ENCODE data around the gene ZAR1L.
"Not testable (repeated sequence)": the region's sequence is repeated elsewhere in the genome, so short reads cannot be mapped to it uniquely, and the experiment has no call there.

ZAR1L gene

DNA sequence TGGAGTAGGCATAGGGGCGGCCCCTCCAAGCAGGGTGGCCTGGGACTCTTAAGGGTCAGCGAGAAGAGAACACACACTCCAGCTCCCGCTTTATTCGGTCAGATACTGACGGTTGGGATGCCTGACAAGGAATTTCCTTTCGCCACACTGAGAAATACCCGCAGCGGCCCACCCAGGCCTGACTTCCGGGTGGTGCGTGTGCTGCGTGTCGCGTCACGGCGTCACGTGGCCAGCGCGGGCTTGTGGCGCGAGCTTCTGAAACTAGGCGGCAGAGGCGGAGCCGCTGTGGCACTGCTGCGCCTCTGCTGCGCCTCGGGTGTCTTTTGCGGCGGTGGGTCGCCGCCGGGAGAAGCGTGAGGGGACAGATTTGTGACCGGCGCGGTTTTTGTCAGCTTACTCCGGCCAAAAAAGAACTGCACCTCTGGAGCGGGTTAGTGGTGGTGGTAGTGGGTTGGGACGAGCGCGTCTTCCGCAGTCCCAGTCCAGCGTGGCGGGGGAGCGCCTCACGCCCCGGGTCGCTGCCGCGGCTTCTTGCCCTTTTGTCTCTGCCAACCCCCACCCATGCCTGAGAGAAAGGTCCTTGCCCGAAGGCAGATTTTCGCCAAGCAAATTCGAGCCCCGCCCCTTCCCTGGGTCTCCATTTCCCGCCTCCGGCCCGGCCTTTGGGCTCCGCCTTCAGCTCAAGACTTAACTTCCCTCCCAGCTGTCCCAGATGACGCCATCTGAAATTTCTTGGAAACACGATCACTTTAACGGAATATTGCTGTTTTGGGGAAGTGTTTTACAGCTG, at the start of gene ZAR1L, which contains the start of gene BRCA2:
Gene ZAR1L (minus strand): TSS at position 126 of the 790 bp plus-strand sequence. CDS start 3,438 bp downstream, outside the sequence.
Gene BRCA2 (plus strand): TSS at position 271 of the 790 bp plus-strand sequence. CDS start 953 bp downstream, outside the sequence.
- Histone ChIP-seq H3K9me3 (ENCODE audit: control insufficient read depth, low read length) (no peaks in the 10 kb centered on the region), H3K36me3 (ENCODE audit: control insufficient read depth, insufficient read depth, low read length) (no peaks in the 10 kb centered on the region), H3K27me3 (ENCODE audit: control insufficient read depth, insufficient read depth, low read length) (no peaks in the 10 kb centered on the region), H3K4me3 (ENCODE audit: low read length) (peak within 1 kb of the TSS; percentile 82), H3K9ac (ENCODE audit: low read length) (peak within 1 kb of the TSS; percentile 90), H3K4me1 (ENCODE audit: control insufficient read depth, insufficient read depth, low read length) (peaks cover 7% of the 10 kb centered on the region)

- Histone ChIP-seq H3K4me1 (ENCODE audit: control insufficient read depth, insufficient read depth, low read length) (no peaks in the 10 kb centered on the region), H3K9ac (ENCODE audit: low read length) (no peak overlapping the region), H3K27me3 (ENCODE audit: control insufficient read depth, insufficient read depth, low read length) (no peaks in the 10 kb centered on the region), H3K4me3 (ENCODE audit: low read length) (no peak overlapping the region), H3K36me3 (ENCODE audit: control insufficient read depth, insufficient read depth, low read length) (no peaks in the 10 kb centered on the region), H3K9me3 (ENCODE audit: control insufficient read depth, low read length) (no peaks in the 10 kb centered on the region)
These were observed 47.4 kb upstream of the ZAR1L start for GRCh38 chr13:32362574-32362973.

DNA sequence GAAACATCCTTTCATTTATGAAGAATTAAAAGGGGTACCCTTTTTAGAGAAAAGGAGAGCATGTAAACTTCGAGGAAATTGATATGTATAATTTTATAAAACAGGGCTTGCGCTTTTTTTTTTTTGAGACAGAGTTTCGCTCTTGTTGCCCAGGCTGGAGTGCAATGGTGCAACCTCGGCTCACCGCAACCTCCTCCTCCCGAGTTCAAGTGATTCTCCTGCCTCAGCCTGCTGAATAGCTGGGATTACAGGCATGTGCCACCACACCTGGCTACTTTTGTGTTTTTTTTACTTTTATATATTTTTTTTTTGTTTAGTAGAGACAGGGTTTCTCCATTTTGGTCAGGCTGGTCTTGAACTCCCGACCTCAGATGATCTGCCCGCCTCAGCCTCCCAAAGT, 40.8 kb upstream of the ZAR1L start:
- not testable (repeated sequence) for H3K9me3 ChIP-seq (ENCODE audit: control insufficient read depth, low read length); H3K4me3 ChIP-seq (ENCODE audit: low read length); H3K4me1 ChIP-seq (ENCODE audit: control insufficient read depth, insufficient read depth, low read length)

GRCh38 chr13:32354040-32354439, 38.9 kb upstream of the ZAR1L start:
- no peaks in the 10 kb centered on the region for H3K9me3 ChIP-seq (ENCODE audit: control insufficient read depth, low read length)
- H3K4me1 ChIP-seq (ENCODE audit: control insufficient read depth, insufficient read depth, low read length) = no peaks in the 10 kb centered on the region
- no peaks in the 10 kb centered on the region for H3K36me3 ChIP-seq (ENCODE audit: control insufficient read depth, insufficient read depth, low read length)
- H3K27me3 ChIP-seq (ENCODE audit: control insufficient read depth, insufficient read depth, low read length) = no peaks in the 10 kb centered on the region
- H3K9ac ChIP-seq (ENCODE audit: low read length) = no peak overlapping the region
- no peak overlapping the region for H3K4me3 ChIP-seq (ENCODE audit: low read length)

More for the DNA sequence above, 40.8 kb upstream of the ZAR1L start:
- H3K36me3 ChIP-seq (ENCODE audit: control insufficient read depth, insufficient read depth, low read length); H3K9ac ChIP-seq (ENCODE audit: low read length); H3K27me3 ChIP-seq (ENCODE audit: control insufficient read depth, insufficient read depth, low read length): not testable (repeated sequence)

GRCh38 chr13:32350839-32351441, 35.8 kb upstream of the ZAR1L start:
- H3K4me1 ChIP-seq (ENCODE audit: control insufficient read depth, insufficient read depth, low read length); H3K27me3 ChIP-seq (ENCODE audit: control insufficient read depth, insufficient read depth, low read length); H3K9me3 ChIP-seq (ENCODE audit: control insufficient read depth, low read length); H3K4me3 ChIP-seq (ENCODE audit: low read length); H3K9ac ChIP-seq (ENCODE audit: low read length); H3K36me3 ChIP-seq (ENCODE audit: control insufficient read depth, insufficient read depth, low read length): not testable (repeated sequence)

DNA sequence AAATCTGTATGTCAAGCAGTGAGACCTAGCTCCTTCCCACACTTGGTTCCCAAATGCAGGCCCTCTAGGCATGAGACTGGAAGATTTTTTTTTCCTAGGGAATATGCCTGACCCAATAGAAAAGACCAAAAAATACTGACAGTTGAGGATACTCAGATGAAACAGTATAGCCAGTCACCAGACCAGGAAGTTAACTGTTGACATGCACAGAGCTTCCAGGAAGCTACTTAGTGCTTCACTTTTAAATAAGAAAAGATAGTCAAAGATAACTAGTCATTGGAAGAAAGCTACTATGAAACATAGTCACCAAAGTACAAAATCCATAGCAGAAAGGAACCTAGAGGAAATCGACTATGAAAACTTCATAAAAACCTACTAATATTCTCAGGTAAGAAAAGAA, 32.5 kb upstream of the ZAR1L start:
- Histone ChIP-seq H3K9me3 (ENCODE audit: control insufficient read depth, low read length) (no peaks in the 10 kb centered on the region), H3K4me3 (ENCODE audit: low read length) (no peak overlapping the region), H3K27me3 (ENCODE audit: control insufficient read depth, insufficient read depth, low read length) (no peaks in the 10 kb centered on the region), H3K36me3 (ENCODE audit: control insufficient read depth, insufficient read depth, low read length) (no peaks in the 10 kb centered on the region), H3K4me1 (ENCODE audit: control insufficient read depth, insufficient read depth, low read length) (no peaks in the 10 kb centered on the region), H3K9ac (ENCODE audit: low read length) (no peak overlapping the region)

DNA sequence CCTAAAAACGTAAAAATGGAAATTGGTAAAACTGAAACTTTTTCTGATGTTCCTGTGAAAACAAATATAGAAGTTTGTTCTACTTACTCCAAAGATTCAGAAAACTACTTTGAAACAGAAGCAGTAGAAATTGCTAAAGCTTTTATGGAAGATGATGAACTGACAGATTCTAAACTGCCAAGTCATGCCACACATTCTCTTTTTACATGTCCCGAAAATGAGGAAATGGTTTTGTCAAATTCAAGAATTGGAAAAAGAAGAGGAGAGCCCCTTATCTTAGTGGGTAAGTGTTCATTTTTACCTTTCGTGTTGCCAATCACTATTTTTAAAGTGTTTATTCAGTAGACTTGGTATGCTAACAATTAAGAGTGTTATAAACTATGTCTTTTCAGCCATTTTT, 25.8 kb upstream of the ZAR1L start:
- no peak overlapping the region for H3K9ac ChIP-seq (ENCODE audit: low read length)
- no peaks in the 10 kb centered on the region for H3K4me1 ChIP-seq (ENCODE audit: control insufficient read depth, insufficient read depth, low read length)
- no peak overlapping the region for H3K4me3 ChIP-seq (ENCODE audit: low read length)
- no peaks in the 10 kb centered on the region for H3K9me3 ChIP-seq (ENCODE audit: control insufficient read depth, low read length)
- no peaks in the 10 kb centered on the region for H3K36me3 ChIP-seq (ENCODE audit: control insufficient read depth, insufficient read depth, low read length)
- H3K27me3 ChIP-seq (ENCODE audit: control insufficient read depth, insufficient read depth, low read length) = no peaks in the 10 kb centered on the region

- H3K27me3 ChIP-seq (ENCODE audit: control insufficient read depth, insufficient read depth, low read length) = no peaks in the 10 kb centered on the region
- H3K4me3 ChIP-seq (ENCODE audit: low read length) = no peak overlapping the region
- no peaks in the 10 kb centered on the region for H3K4me1 ChIP-seq (ENCODE audit: control insufficient read depth, insufficient read depth, low read length)
- H3K9ac ChIP-seq (ENCODE audit: low read length) = no peak overlapping the region
- H3K9me3 ChIP-seq (ENCODE audit: control insufficient read depth, low read length) = no peaks in the 10 kb centered on the region
- H3K36me3 ChIP-seq (ENCODE audit: control insufficient read depth, insufficient read depth, low read length) = no peaks in the 10 kb centered on the region
These were observed 19.5 kb upstream of the ZAR1L start for GRCh38 chr13:32334671-32335070.

DNA sequence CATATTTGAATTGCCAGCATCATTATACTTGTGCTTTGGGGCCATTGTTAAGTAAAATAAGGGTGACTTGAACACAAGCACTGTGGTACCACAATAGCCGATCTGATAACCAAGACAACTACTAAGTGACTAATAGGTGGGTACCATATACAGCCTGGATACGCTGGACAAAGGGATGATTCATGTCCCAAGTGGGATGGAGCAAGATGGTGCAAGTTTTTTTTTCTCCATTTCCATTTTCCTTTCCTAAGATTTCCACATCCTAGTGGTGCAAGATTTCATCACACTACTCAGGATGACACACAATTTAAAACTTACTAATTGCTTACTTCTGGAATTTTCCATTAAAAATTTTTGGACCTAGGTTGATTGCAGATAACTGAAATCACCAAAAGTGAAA, 15.3 kb upstream of the ZAR1L start:
- no peaks in the 10 kb centered on the region for H3K36me3 ChIP-seq (ENCODE audit: control insufficient read depth, insufficient read depth, low read length)
- H3K9me3 ChIP-seq (ENCODE audit: control insufficient read depth, low read length) = no peaks in the 10 kb centered on the region
- H3K27me3 ChIP-seq (ENCODE audit: control insufficient read depth, insufficient read depth, low read length) = no peaks in the 10 kb centered on the region
- H3K4me3 ChIP-seq (ENCODE audit: low read length) = no peak overlapping the region
- no peak overlapping the region for H3K9ac ChIP-seq (ENCODE audit: low read length)
- no peaks in the 10 kb centered on the region for H3K4me1 ChIP-seq (ENCODE audit: control insufficient read depth, insufficient read depth, low read length)

- H3K4me3 ChIP-seq (ENCODE audit: low read length) = no peak overlapping the region
- peaks cover 10% of the 10 kb centered on the region for H3K4me1 ChIP-seq (ENCODE audit: control insufficient read depth, insufficient read depth, low read length)
- H3K27me3 ChIP-seq (ENCODE audit: control insufficient read depth, insufficient read depth, low read length) = no peaks in the 10 kb centered on the region
These were observed 8.7 kb upstream of the ZAR1L start for GRCh38 chr13:32323912-32324311.

GRCh38 chr13:32320528-32320927, 5.4 kb upstream of the ZAR1L start:
- Histone ChIP-seq H3K4me3 (ENCODE audit: low read length) (no peak overlapping the region), H3K4me1 (ENCODE audit: control insufficient read depth, insufficient read depth, low read length) (peaks cover 10% of the 10 kb centered on the region), H3K36me3 (ENCODE audit: control insufficient read depth, insufficient read depth, low read length) (no peaks in the 10 kb centered on the region), H3K27me3 (ENCODE audit: control insufficient read depth, insufficient read depth, low read length) (no peaks in the 10 kb centered on the region), H3K9me3 (ENCODE audit: control insufficient read depth, low read length) (no peaks in the 10 kb centered on the region), H3K9ac (ENCODE audit: low read length) (no peak overlapping the region)

More at GRCh38 chr13:32323912-32324311, 8.7 kb upstream of the ZAR1L start:
- Histone ChIP-seq H3K9me3 (ENCODE audit: control insufficient read depth, low read length) (no peaks in the 10 kb centered on the region), H3K9ac (ENCODE audit: low read length) (no peak overlapping the region), H3K36me3 (ENCODE audit: control insufficient read depth, insufficient read depth, low read length) (no peaks in the 10 kb centered on the region)

GRCh38 chr13:32317716-32318465, 2.7 kb upstream of the ZAR1L start:
- no peaks in the 10 kb centered on the region for H3K36me3 ChIP-seq (ENCODE audit: control insufficient read depth, insufficient read depth, low read length)
- no peak overlapping the region for H3K9ac ChIP-seq (ENCODE audit: low read length)
- H3K4me3 ChIP-seq (ENCODE audit: low read length) = no peak overlapping the region
- H3K27me3 ChIP-seq (ENCODE audit: control insufficient read depth, insufficient read depth, low read length) = no peaks in the 10 kb centered on the region
- peaks cover 10% of the 10 kb centered on the region for H3K4me1 ChIP-seq (ENCODE audit: control insufficient read depth, insufficient read depth, low read length)
- H3K9me3 ChIP-seq (ENCODE audit: control insufficient read depth, low read length) = no peaks in the 10 kb centered on the region

Measured in mucosa of stomach (tissue), 1 donor.